Thyroid gland (tissue), 4 donors: ENCODE data around the gene HS3ST2.

Experiments
- CTCF ChIP-seq, 6 experiments: fragments of 200-600 bp in 3 of 6; fragments of 450-650 bp in 3 of 6; sonication (generic) in 3 of 6; IDR thresholded peaks; one replicate each; pipeline ENCODE4 v1.5.1; 2016 to 2019; ENCODE audit warnings: antibody characterized with exemption in 6 of 6, mild to moderate bottlenecking in 2 of 6, inconsistent platforms in 1 of 6, moderate library complexity in 1 of 6
- POLR2A ChIP-seq, 2 donors: fragments of 450-650 bp; IDR thresholded peaks; one replicate each; pipeline ENCODE4 v1.6.1; 2017; ENCODE audit warnings: antibody characterized with exemption in 2 of 2, mild to moderate bottlenecking in 2 of 2, moderate library complexity in 1 of 2

- TF ChIP-seq CTCF (IDR thresholded peaks at IDR 0.05) (no peak), POLR2A (IDR thresholded peaks at IDR 0.05) (no peak)
Observed at GRCh38 chr16:22933173-22933572, 119.2 kb downstream of the HS3ST2 start.
